Measurements from ENCODE around the gene PRKACA. TPM values are rescaled to one million over a fixed set of nuclear protein-coding genes. Genes with fewer than 3 reads are reported as not detected.
A peak's percentile ranks its signal among the peaks of the same experiment; 100 is the strongest.
"Not testable (repeated sequence)": the region's sequence is repeated elsewhere in the genome, so short reads cannot be mapped to it uniquely, and the experiment has no call there.

The PRKACA gene
- total RNA-seq, 2 donors from 2014 or later: 34.8 to 106 TPM

- 77% methylated on average over 9 of the region's 9 CpGs for WGBS
- no peak for DNase-seq (ENCODE audit: low spot score)
- Histone ChIP-seq H3K27ac (no peak overlapping the region), H3K4me3 (no peak overlapping the region), H3K4me1 (replicated peaks) (no peaks in the 10 kb centered on the region), H3K27me3 (replicated peaks; ENCODE audit: insufficient read depth) (no peaks in the 10 kb centered on the region), H3K36me3 (no peaks in the 10 kb centered on the region), H3K9me3 (no peaks in the 10 kb centered on the region)
- intact Hi-C loops (cut with DNase I): no loop called here
- TF ChIP-seq, protein P1, sequence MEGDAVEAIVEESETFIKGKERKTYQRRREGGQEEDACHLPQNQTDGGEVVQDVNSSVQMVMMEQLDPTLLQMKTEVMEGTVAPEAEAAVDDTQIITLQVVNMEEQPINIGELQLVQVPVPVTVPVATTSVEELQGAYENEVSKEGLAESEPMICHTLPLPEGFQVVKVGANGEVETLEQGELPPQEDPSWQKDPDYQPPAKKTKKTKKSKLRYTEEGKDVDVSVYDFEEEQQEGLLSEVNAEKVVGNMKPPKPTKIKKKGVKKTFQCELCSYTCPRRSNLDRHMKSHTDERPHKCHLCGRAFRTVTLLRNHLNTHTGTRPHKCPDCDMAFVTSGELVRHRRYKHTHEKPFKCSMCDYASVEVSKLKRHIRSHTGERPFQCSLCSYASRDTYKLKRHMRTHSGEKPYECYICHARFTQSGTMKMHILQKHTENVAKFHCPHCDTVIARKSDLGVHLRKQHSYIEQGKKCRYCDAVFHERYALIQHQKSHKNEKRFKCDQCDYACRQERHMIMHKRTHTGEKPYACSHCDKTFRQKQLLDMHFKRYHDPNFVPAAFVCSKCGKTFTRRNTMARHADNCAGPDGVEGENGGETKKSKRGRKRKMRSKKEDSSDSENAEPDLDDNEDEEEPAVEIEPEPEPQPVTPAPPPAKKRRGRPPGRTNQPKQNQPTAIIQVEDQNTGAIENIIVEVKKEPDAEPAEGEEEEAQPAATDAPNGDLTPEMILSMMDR (IDR thresholded peaks at IDR 0.05): no peak
- TF ChIP-seq POLR2A (IDR thresholded peaks at IDR 0.05) (no peak), POLR2AphosphoS5 (IDR thresholded peaks at IDR 0.05) (no peak)
Measured at GRCh38 chr19:14051980-14052379, 65.6 kb downstream of the PRKACA start.

DNA sequence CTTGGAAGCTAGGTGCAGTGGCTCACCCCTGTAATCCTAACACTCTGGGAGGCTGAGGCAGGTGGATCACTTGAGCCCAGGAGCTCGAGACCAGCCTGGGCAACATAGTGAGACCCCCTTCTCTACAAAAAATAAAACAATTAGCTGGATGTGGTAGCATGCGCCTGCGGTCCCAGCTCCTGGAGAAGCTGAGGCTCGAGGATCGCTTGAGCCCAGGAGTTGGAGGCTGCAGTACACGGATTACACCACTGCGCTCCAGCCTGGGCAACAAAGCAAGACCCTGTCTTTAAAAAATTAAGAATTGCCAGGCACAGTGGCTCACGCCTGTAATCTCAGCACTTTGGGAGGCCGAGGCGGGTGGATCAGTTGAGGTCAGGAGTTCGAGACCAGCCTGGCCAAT lies 66.6 kb downstream of the PRKACA start:
- H3K27ac ChIP-seq; H3K9me3 ChIP-seq; H3K27me3 ChIP-seq (replicated peaks; ENCODE audit: insufficient read depth); intact Hi-C loops (cut with DNase I); H3K36me3 ChIP-seq; H3K4me3 ChIP-seq; DNase-seq (ENCODE audit: low spot score); H3K4me1 ChIP-seq (replicated peaks): not testable (repeated sequence)
- 94% methylated on average over 11 of the region's 11 CpGs for WGBS

GRCh38 chr19:14050512-14050911 lies 67.0 kb downstream of the PRKACA start:
- intact Hi-C loops (cut with DNase I): no loop called here
- WGBS: 96% methylated on average over 4 of the region's 4 CpGs
- Histone ChIP-seq H3K36me3 (no peaks in the 10 kb centered on the region), H3K27me3 (replicated peaks; ENCODE audit: insufficient read depth) (no peaks in the 10 kb centered on the region), H3K27ac (no peak overlapping the region), H3K4me3 (no peak overlapping the region), H3K9me3 (no peaks in the 10 kb centered on the region), H3K4me1 (replicated peaks) (no peaks in the 10 kb centered on the region)
- TF ChIP-seq, protein P1 (IDR thresholded peaks at IDR 0.05): no peak
- TF ChIP-seq POLR2A (IDR thresholded peaks at IDR 0.05) (no peak), POLR2AphosphoS5 (IDR thresholded peaks at IDR 0.05) (no peak)
- DNase-seq (ENCODE audit: low spot score): no peak

DNA sequence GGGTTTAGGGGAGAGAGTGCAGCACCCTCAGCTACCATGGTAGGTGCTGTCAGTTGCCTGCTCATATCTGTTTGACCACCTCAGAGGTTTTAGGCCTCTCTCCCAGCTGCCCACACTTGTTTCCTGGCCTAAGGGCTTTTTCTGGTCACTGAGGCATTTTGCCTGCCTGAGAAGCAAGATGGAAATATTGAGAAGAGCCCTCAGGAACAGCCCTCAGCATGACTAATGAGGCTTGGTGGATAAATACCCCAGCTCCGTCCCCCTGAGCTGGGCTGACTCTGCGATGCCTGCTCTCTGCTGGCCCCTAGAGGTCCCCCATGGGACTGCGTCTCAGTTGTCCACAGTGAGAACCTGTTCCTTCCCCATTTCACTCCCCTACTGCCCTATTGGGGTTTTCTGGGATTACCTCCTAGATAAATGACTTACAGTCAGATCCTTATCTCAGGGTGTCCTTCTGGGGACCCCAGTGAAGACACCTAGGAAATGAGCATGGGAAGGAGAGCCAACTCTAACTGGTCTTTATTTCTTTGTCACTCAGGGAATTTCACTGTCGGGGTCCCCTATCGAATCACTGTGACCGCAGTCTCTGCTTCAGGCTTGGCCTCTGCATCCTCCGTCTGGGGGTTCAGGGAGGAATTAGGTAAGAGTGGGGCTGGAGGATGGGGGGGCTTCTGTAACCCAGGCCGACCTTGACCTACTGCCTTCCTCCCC lies 69.0 kb downstream of the PRKACA start:
- Histone ChIP-seq H3K4me1 (replicated peaks) (no peaks in the 10 kb centered on the region), H3K36me3 (no peaks in the 10 kb centered on the region), H3K9me3 (no peaks in the 10 kb centered on the region), H3K27me3 (replicated peaks; ENCODE audit: insufficient read depth) (no peaks in the 10 kb centered on the region), H3K27ac (no peak overlapping the region), H3K4me3 (no peak overlapping the region)
- TF ChIP-seq, protein P1 (IDR thresholded peaks at IDR 0.05): peak; percentile 29 to 59 (median 48)
- no peak for TF ChIP-seq POLR2A (IDR thresholded peaks at IDR 0.05)
- DNase-seq (ENCODE audit: low spot score): no peak
- WGBS: 83% methylated on average over 8 of the region's 8 CpGs
- intact Hi-C loops (cut with DNase I): no loop called here

DNA sequence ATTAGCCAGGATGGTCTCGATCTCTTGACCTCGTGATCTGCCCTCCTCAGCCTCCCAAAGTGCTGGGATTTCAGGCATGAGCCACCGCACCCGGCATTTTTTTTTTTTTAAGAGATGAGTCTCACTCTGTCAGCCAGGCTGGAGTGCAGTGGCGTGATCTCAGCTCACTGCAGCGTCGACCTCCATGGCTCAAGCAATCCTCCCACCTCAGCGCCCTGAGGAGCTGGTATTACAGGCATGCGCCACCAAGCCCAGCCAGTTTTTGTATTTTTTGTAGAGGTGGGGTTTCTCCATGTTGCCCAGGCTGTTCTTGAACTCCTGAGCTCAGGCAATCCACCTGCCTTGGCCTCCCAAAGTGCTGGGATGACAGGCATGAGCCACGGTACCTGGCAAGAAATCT lies 69.7 kb downstream of the PRKACA start:
- H3K4me1 ChIP-seq (replicated peaks); DNase-seq (ENCODE audit: low spot score); H3K9me3 ChIP-seq; H3K4me3 ChIP-seq; H3K36me3 ChIP-seq; intact Hi-C loops (cut with DNase I); H3K27ac ChIP-seq; H3K27me3 ChIP-seq (replicated peaks; ENCODE audit: insufficient read depth): not testable (repeated sequence)
- 91% methylated on average over 10 of the region's 10 CpGs for WGBS

Data from prostate gland (tissue), 2 donors.